HG02981 (cell line): ENCODE data around the gene AFAP1.

ENCODE experiments used
- ATAC-seq: cut with Tn5 transposase; IDR thresholded peaks from one replicate; pipeline ENCODE4 v1.9.1; 2021; ENCODE audit warnings: mild to moderate bottlenecking, moderate library complexity; ENCODE audit not compliant: unreplicated experiment

Gene AFAP1

GRCh38 chr4:7894677-7895181 lies 44.9 kb downstream of the AFAP1 start:
- ATAC-seq: no peak

DNA sequence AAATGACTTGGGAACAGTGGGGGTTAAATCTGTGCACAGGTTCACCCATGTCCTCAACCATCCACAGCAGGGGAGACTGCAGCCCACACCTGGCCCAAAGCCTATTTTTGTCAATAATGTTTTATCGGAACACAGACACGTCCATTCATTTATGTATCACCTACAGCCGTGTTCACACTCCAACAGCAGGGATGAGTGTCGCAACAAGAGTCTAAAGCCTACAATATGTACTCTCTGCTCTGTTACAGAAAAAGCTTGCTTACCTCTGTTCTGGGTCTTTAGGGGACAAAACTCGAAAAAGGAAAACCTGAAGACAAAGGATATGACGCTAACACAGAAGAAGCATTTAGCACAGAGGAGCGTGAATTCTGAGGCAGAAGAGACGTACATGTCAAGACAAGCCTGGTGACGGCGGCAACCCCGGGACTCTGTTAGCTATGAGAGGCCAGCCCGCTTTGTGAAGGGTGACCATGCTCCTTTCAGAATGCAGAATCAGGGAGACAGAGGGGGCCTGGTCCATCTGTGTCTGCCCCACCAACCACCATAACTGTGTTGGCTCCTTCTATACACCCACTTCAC lies 45.5 kb downstream of the AFAP1 start:
- no peak for ATAC-seq

DNA sequence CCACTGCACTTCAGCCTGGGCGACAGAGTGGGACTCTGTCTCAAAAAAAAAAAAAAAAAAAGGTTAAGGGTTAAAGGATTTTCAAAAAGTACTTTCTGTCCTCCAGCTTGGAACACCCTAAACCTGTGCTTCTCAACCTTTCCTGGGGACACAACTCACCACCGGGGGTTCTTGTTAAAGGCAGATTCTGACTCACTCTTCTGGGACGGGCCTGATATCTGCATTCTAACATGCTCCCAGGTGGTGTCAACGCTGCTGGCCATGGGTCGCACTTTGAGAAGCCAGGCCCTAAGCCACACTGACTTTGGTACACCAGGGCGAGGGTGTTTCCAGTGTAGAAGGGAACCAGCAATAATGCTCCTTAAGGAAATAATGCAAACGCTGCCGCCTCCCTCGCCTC lies 46.1 kb downstream of the AFAP1 start:
- no peak for ATAC-seq

DNA sequence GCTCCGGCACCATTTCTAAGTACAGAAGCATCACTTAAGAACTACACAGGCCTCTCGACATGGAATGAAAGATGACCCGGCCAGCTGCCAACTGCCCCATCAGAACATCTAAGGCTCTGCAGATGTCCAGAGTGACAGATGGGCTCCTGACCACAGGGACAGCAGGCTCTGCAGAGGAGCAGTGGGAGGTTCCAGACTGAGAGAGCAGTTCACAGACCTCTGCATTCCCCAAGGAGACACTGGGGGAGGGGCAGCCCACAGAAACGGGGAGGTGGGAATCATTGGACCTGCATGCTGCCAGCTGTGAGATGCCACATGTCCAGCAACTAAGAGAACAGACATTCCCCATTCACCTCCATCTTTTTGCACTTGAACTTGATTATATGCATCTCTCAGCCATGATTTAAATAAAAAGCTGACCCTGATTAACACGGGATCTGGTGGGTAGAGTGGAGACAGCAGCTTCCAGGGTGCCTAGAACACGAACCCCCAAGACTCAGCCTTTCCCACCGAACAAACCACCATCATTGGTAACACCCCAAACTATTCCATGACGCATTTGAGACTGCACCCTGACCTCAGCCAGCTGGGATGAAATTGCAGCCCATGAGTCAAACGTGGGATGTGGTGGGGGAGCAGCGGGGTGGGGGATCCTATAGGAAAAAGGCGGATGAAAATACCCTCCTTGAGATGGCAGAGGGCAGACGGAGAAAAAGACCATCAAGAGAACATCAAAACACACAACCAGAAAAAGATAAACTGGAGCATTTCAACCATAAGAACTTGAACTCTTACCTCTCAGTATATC lies 47.2 kb downstream of the AFAP1 start:
- ATAC-seq: no peak

DNA sequence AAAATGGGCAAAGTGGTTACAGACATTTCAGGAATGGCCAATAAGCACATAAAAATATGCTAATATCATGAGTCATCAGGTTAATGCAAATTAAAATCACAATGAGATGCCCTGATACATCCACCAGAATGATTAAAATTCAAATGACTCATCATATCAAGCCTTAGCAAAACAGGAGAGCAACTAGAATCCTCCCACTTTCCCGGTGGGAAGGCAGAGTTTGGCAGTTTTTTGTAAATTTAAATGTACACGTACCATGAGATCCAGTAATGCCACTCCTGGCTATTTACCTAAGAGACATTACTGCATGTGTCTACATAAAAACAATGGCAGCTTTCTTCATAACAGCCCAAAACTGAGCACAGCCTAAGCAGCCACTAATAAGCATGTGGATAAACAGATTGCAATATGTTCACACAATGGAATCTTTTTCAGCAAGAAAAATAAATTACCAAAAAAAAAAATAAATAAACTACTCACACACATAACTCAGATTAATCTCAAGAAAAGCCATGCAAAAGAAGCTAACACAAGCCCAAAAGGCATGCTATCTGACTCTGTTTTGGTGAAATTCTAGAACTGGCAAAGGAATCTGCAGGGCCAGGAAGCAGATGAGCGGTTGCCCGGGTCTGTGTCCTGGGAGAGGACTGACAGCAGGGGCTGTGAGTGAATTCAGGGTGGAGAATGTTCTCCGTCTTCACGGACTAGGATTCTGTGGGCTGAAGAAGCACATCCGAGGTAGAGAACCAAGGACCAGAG lies 48.8 kb downstream of the AFAP1 start:
- ATAC-seq: no peak

GRCh38 chr4:7887436-7887835 lies 52.2 kb downstream of the AFAP1 start:
- ATAC-seq: no peak

DNA sequence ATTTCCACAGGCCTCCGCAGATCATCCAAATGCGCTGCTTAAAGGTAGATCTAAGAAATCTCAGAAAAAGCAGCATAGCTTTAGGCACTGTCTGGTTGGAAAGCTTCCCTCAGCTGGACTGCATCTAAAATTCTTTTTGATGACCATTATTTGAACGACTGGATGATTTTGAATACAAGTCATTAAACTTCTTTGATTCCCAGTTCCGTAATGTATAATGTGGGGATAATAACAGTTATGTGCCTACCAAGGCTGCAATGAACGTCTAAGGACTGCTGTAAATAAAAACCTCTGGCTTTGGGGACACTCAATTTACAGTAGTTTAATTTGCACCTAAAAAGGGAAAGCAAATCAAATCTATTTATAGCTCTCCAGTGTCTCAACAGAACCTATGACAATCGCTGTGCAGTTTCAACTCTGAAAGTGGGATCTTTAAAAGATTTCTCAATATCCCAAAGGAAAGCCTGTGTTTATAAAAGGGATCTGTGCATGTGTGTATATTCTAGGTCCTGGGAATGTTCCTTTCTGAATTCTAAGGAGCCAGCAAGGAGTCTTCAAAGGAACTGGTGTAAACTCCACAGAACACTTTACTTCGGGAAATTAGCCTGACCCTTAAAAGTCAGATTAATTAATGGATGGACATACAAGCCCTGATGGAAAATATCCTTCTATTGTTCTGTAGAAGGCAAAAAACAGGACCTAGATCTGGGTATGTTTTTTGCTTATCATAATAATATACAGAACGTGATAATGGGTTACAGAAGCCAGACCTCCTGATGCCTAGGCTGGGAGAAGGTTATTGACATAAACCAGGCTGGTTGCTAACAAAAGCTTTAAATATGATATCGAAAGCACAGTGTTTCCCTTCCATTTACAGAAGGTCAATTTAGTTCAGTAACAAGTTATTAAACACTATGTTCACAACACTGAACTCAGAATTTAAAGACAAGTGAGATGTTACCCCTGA lies 53.4 kb downstream of the AFAP1 start:
- ATAC-seq: no peak

DNA sequence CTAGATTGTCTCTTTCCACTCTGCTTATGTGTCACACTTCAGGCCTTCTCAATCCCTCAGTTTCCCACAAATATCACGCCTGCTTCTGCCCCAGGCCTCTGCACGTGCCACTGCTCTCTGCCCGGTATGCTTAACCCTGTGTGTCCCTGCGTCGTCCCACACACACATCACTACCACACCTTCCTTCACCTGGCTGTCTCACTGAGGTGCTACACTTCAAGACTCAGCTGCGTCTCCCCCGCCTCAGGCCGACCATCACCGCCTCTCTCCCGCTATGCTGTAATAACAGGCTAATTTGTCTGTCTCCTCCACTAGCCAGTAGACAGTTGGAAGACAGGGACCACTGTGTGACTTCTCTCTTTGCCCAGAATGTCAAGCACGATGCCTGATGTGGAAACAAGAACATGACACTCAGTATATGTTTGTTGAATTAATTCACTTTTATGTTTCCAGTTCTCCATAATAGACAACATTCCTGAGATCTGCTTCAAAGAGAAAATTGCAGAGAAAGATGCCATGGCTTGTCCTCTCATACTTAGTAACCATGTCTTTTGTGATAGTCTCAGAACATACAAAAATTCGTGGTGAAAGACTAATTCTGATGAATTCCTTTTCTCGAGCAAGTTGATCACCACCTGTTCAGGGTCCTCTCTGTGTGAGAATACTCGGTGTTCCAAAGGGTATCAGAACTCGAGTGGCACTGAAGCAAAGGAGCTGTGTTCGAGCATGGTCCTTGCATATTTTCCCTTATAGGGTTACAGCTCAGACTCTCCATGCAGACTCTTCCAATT lies 54.2 kb downstream of the AFAP1 start:
- ATAC-seq: no peak

- ATAC-seq: no peak
Measured at GRCh38 chr4:7880683-7881082, 59.0 kb downstream of the AFAP1 start.

DNA sequence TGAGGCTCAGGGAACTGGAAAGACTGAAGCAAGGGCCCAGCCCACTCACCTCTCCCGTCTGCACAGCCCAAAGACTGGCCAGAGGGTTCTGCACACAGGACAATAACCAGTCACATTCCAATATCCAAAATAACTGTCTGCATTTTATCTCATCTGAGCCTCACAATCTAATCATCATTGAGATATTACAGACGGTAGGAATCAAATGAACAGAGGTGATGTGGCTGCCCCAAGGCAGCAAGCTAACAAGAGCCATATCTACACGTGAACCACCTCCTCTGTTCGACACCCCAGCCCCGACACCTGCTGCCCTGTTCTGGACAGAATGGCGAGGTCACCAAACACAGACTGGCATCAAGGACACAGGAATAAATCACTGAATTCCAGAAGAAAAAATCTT lies 60.5 kb downstream of the AFAP1 start:
- no peak for ATAC-seq

- ATAC-seq: no peak
Measured at GRCh38 chr4:7878323-7878722, 61.3 kb downstream of the AFAP1 start.

DNA sequence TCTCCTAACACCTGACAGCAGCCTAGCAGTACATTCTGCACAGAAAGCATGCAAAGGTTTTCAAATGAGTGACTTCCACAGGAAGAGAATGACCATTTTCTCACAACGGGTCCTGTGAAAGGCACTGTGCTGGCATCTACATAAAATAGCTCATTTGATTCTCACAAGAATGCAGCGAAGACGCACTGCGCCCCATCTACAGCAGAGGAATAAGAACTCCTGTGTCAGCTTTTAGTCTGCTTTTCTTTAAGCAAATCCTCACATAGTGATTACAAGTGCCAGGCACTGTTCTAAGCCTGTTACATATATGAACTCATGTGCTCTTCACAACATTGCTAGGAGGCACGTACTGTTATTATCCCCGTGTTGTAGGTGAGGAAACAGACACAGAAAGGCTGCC lies 62.5 kb downstream of the AFAP1 start:
- no peak for ATAC-seq

DNA sequence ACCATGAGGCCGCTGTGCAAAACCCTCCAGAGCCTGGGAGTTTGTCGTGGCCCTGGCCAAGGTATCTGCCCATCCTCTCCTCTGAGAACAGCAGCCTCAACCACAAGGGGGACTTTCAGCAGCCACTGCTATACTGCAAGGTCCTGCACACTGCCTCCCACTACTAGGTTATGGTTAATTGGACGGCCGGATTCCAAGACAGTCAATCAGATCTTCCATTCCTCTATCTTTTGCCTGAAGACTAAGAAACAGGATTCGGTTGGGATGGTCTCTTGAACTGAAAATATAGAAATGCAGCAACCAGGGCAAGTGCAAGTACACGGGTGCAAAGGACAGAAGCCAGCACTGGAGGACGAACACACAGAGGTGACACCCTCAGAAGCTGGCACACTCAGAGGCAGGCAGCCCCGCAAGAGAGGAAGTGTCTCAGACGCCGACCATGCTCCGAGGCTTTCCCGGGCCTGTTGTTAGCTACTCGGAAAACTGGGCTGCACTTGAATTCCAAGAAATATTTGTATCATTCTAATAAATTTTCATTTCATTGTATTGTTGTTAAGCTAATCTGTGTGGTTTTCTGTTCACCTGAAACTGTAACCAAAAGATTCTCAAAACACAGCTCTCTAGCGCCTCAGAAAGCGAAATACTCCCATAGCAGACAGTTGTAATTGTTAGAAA lies 63.3 kb downstream of the AFAP1 start:
- no peak for ATAC-seq

DNA sequence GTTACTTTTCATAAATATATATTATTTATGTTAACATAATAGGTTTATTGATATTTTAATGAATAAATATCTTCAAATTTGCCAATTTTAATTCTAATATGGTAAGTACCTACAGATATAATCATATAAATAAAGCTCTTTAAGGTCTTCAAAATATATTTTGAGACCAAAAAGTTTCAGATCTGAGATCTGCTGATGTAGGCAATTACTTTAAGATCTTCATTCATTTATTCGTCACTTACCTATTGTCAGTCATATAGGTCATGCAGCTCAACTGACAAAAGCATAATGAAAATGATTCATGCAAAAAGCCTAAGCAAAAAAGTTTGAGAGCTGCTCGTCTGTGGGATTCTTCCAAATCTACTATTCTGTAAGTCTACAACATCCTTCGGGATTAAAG lies 64.8 kb downstream of the AFAP1 start:
- no peak for ATAC-seq

DNA sequence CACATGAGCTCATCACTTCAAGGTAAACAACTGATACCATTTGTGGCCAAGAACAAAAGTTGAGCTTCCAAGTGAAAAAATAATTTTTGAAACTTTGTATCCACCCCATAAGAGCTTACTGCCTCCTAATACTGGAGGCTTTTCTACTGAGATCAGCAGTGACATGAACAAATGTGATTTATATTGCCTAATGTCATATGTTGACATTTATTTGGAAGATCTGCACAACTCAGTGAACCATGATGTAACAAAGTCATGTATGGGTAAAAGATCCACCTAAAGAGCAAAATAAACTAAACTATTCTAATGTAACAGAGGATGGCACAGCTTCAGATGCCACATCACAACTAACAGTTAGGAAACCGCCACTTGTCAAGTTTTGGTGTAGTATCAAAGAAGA lies 65.8 kb downstream of the AFAP1 start:
- ATAC-seq: no peak

GRCh38 chr4:7872264-7872771 lies 67.3 kb downstream of the AFAP1 start:
- ATAC-seq: no peak

DNA sequence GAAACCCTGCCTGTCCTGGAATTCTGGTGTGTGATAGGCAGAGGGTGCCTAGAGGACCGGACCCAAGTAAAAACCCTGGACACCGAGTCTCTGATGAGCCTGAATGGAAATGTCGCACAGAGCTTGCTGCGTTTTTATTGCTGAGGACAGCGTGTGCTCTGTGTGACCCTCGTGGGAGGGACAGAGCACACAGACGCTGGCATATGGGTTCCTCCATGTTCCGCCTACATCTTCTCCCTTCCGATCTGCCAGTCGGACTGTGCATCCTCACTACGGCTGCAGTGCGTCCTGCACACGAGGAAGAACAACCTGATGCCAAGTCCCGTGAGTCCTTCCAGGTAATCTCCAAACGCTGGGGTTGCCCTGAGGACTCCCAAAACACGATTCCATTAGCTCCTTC lies 68.3 kb downstream of the AFAP1 start:
- no peak for ATAC-seq

GRCh38 chr4:7868892-7869471 lies 70.7 kb downstream of the AFAP1 start:
- no peak for ATAC-seq

DNA sequence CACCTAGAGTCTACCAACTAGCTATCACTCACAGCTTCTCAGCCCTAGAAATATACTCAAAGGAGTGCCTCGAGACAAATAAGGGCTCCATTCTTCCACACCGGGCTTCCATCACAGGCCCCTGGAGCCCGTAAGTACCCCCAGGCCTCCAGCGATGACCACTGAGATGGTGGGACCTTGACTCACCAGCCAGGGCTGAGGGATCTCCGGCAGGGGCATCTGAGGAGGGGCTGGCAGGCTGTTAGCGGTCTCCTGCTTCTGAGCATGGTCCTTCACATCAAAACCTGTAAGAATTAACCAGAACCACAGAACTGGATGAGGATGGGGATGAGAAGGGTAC lies 71.3 kb downstream of the AFAP1 start:
- ATAC-seq: no peak
